Panc1 (cell line): ENCODE data around the gene HAGH. TPM values are rescaled to one million over a fixed set of nuclear protein-coding genes. Genes with fewer than 3 reads are reported as not detected.

Experiments
- ATAC-seq: fragments of 200-7000 bp; cut with Tn5 transposase; 2 replicates; pipeline ENCODE4 v1.9.1; 2020; ENCODE audit warnings: mild to moderate bottlenecking, moderate library complexity
- BruUV-seq: library from RNA; stranded (reverse); fragments of 400-500 nt; replicated peaks from 2 replicates; lab custom pipeline; 2021; lab: Mats Ljungman, UMichigan
- CTCF ChIA-PET: fragments of 300-600 bp; sonication (Branson Sonifier 250); formaldehyde crosslinking; loops from one replicate; lab custom pipeline; 2022; ENCODE audit warnings: antibody characterized with exemption; lab: Charles Lee
- POLR2A ChIA-PET: fragments of 300-600 bp; sonication (Branson Sonifier 250); formaldehyde crosslinking; loops from one replicate; lab custom pipeline; 2022; ENCODE audit warnings: antibody characterized with exemption; lab: Charles Lee
- DNase-seq: peaks from one replicate; pipeline ENCODE4 v3.0.0-alpha.2; 2010; ENCODE audit warnings: low read depth, low spot score
- H3K27ac ChIP-seq: 2 replicates; pipeline ENCODE4 v1.5.1; 2011; ENCODE audit warnings: mild to moderate bottlenecking, low read length, inconsistent platforms
- H3K27me3 ChIP-seq: fragments of 200-500 bp; sonication (Bioruptor generic); 2 replicates; pipeline ENCODE4 v1.6.0; 2014; ENCODE audit warnings: low read length, inconsistent platforms; ENCODE audit not compliant: control insufficient read depth, insufficient read depth
- H3K36me3 ChIP-seq: fragments of 200-500 bp; sonication (Bioruptor generic); 2 replicates; pipeline ENCODE4 v1.5.1; 2014; ENCODE audit warnings: inconsistent platforms, mild to moderate bottlenecking, low read length, moderate library complexity; ENCODE audit not compliant: control insufficient read depth, insufficient read depth
- H3K4me1 ChIP-seq: 2 replicates; pipeline ENCODE4 v1.5.1; 2011; ENCODE audit warnings: inconsistent platforms, mild to moderate bottlenecking, low read length, moderate library complexity; ENCODE audit not compliant: control insufficient read depth, insufficient read depth
- H3K4me3 ChIP-seq, 2 experiments: 2 replicates each; pipeline ENCODE4 v1.5.1; 2011 to 2012; ENCODE audit warnings: low read depth in 2 of 2, low read length in 2 of 2, mild to moderate bottlenecking in 2 of 2, inconsistent platforms in 1 of 2, moderate library complexity in 1 of 2
- H3K9me3 ChIP-seq: fragments of 200-500 bp; sonication (Bioruptor generic); 2 replicates; pipeline ENCODE4 v1.5.1; 2014; ENCODE audit warnings: low read depth, mild to moderate bottlenecking, inconsistent platforms, low read length, moderate library complexity; ENCODE audit not compliant: control insufficient read depth, insufficient read depth
- CTCF ChIP-seq: fragments of 450-650 bp; IDR thresholded peaks from 2 replicates; pipeline ENCODE4 v1.5.1; 2017; ENCODE audit warnings: mild to moderate bottlenecking
- POLR2AphosphoS5 ChIP-seq: IDR thresholded peaks from 2 replicates; pipeline ENCODE4 v1.6.1; 2012; ENCODE audit warnings: mild to moderate bottlenecking, low read depth, low read length, moderate library complexity
- REST ChIP-seq, 2 experiments: IDR thresholded peaks; 2 replicates each; pipeline ENCODE4 v1.6.1; 2011 to 2012; ENCODE audit warnings: low read depth in 2 of 2, control low read depth in 1 of 2, low read length in 1 of 2, mild to moderate bottlenecking in 1 of 2, moderate library complexity in 1 of 2; ENCODE audit not compliant: insufficient read depth in 1 of 2
- SIN3A ChIP-seq: IDR thresholded peaks from 2 replicates; pipeline ENCODE4 v1.6.1; 2012; ENCODE audit warnings: low read depth, mild to moderate bottlenecking, low read length, moderate library complexity, borderline replicate concordance; ENCODE audit not compliant: insufficient read depth
- TCF7L2 ChIP-seq: IDR thresholded peaks from 2 replicates; pipeline ENCODE4 v1.6.1; 2011; ENCODE audit warnings: mild to moderate bottlenecking, low read depth, low read length, inconsistent platforms
- in situ Hi-C: cut with HindIII; loops from 2 replicates; pipeline ENCODE4 v1.10.0; 2016; ENCODE audit warnings: low sequenced_read_pairs, low pct_unique_long_range_greater_than_20kb
- intact Hi-C: fragments of 100-400 bp; cut with micrococcal nuclease; formaldehyde crosslinking; loops from one replicate; pipeline ENCODE4 v1.10.0; 2022; ENCODE audit not compliant: unreplicated experiment
- total RNA-seq: library from RNA; stranded (reverse); gene quantifications from one replicate; pipeline ENCODE4 v1.2.1, GENCODE V29; 2021; ENCODE audit not compliant: unreplicated experiment

HAGH gene
- total RNA-seq, 1 experiment from 2014 or later = 58.9 TPM

GRCh38 chr16:1817276-1817589, 9.4 kb downstream of the HAGH start:
- intact Hi-C loops (no loop called here), in situ Hi-C loops (no loop called here)
- no peak for DNase-seq
- POLR2A ChIA-PET = no interaction called here
- Histone ChIP-seq H3K9me3 (no peaks in the 10 kb centered on the region), H3K4me3 (no peak overlapping the region), H3K27me3 (no peaks in the 10 kb centered on the region), H3K4me1 (peaks cover 5% of the 10 kb centered on the region; the same call in 1 of the 2 replicates), H3K36me3 (no peaks in the 10 kb centered on the region), H3K27ac (no peak overlapping the region)
- ATAC-seq = no peak
- no TSS peak for BruUV-seq
- TF ChIP-seq TCF7L2 (no peak), SIN3A (no peak), CTCF (no peak), REST (IDR thresholded peaks at IDR 0.05; ENCODE audit: insufficient read depth in 1 of 2, low read depth in 2 of 2, low read length in 1 of 2) (no peak), POLR2AphosphoS5 (no peak)
- CTCF ChIA-PET = no interaction called here

GRCh38 chr16:1816396-1817275, 10.0 kb downstream of the HAGH start:
- BruUV-seq = no TSS peak
- Histone ChIP-seq H3K4me3 (no peak overlapping the region), H3K27me3 (no peaks in the 10 kb centered on the region), H3K36me3 (no peaks in the 10 kb centered on the region), H3K9me3 (no peaks in the 10 kb centered on the region), H3K4me1 (peaks cover 5% of the 10 kb centered on the region; the same call in 1 of the 2 replicates), H3K27ac (no peak overlapping the region)
- intact Hi-C loops (no loop called here), in situ Hi-C loops (no loop called here)
- ATAC-seq (no peak), DNase-seq (no peak)
- ChIA-PET POLR2A (no interaction called here), CTCF (no interaction called here)
- no peak for TF ChIP-seq SIN3A
- TF ChIP-seq POLR2AphosphoS5 = no peak
- no peak for TF ChIP-seq CTCF
